Neural cell (in vitro differentiated cells): ENCODE measurements around the gene PRRT3.

Experiments
- EP300 ChIP-seq: fragments of 450-650 bp; conservative IDR thresholded peaks from 2 replicates; pipeline ENCODE4 v1.6.1; 2014; ENCODE audit warnings: antibody characterized with exemption, mild to moderate bottlenecking, moderate library complexity; ENCODE audit not compliant: poor library complexity, severe bottlenecking
- EZH2 ChIP-seq: fragments of 200-600, 300-800 bp; shearing (Covaris generic), sonication (generic); IDR thresholded peaks from 2 replicates; pipeline ENCODE4 v1.6.1; 2014; ENCODE audit warnings: antibody characterized with exemption, low read length, borderline replicate concordance, mild to moderate bottlenecking; ENCODE audit not compliant: insufficient read depth, poor library complexity, severe bottlenecking
- MXI1 ChIP-seq: fragments of 450-650 bp; conservative IDR thresholded peaks from 2 replicates; pipeline ENCODE4 v1.6.1; 2014; ENCODE audit warnings: antibody characterized with exemption, mild to moderate bottlenecking; ENCODE audit not compliant: poor library complexity, severe bottlenecking
- RAD21 ChIP-seq: fragments of 450-650 bp; conservative IDR thresholded peaks from 2 replicates; pipeline ENCODE4 v1.6.1; 2014; ENCODE audit warnings: antibody characterized with exemption, mild to moderate bottlenecking, moderate library complexity
- TF ChIP-seq, protein P1 (sequence below): fragments of 450-650 bp; IDR thresholded peaks from 2 replicates; pipeline ENCODE4 v1.5.1; 2014; ENCODE audit warnings: antibody characterized with exemption, mild to moderate bottlenecking, moderate library complexity; ENCODE audit not compliant: poor library complexity, severe bottlenecking
- TF ChIP-seq, protein P2 (sequence below): IDR thresholded peaks from 2 replicates; pipeline ENCODE4 v1.6.1; 2012; ENCODE audit warnings: borderline replicate concordance

DNA sequence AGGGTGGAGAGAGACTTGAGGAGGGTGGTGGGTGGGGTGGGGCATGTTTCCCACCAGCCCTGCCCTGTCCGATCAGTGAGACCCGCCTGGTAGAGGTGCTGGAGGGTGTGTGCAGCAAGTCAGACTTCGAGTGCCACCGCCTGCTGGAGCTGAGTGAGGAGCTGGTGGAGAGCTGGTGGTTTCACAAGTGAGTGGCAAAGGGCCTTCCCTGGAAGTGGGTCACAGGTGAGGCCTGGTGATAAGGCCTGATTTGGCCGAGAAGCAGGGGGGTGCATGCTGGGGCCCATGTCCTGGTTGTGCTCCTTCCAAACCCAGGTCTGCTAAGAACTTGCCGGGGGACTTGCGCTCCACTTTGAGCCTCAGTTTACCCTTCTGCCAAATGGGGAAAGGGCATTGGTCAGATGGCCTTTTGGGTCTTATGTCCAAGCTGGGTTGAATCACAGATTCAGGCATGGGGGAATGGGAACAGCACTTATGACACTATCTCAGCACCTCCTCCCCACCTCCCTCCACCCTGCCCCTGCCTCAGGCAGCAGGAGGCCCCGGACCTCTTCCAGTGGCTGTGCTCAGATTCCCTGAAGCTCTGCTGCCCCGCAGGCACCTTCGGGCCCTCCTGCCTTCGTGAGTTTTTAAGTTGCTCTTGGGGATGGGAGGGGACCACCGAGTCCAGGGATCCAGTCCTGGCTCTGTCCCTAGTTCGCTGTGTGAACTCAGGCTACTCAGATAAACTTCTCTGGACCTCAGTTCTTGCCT lies 14.5 kb downstream of the PRRT3 start:
- TF ChIP-seq EZH2 (no peak), RAD21 (no peak), MXI1 (no peak), EP300 (no peak)
- TF ChIP-seq, protein P1, sequence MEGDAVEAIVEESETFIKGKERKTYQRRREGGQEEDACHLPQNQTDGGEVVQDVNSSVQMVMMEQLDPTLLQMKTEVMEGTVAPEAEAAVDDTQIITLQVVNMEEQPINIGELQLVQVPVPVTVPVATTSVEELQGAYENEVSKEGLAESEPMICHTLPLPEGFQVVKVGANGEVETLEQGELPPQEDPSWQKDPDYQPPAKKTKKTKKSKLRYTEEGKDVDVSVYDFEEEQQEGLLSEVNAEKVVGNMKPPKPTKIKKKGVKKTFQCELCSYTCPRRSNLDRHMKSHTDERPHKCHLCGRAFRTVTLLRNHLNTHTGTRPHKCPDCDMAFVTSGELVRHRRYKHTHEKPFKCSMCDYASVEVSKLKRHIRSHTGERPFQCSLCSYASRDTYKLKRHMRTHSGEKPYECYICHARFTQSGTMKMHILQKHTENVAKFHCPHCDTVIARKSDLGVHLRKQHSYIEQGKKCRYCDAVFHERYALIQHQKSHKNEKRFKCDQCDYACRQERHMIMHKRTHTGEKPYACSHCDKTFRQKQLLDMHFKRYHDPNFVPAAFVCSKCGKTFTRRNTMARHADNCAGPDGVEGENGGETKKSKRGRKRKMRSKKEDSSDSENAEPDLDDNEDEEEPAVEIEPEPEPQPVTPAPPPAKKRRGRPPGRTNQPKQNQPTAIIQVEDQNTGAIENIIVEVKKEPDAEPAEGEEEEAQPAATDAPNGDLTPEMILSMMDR, result no peak
- TF ChIP-seq, protein P2, sequence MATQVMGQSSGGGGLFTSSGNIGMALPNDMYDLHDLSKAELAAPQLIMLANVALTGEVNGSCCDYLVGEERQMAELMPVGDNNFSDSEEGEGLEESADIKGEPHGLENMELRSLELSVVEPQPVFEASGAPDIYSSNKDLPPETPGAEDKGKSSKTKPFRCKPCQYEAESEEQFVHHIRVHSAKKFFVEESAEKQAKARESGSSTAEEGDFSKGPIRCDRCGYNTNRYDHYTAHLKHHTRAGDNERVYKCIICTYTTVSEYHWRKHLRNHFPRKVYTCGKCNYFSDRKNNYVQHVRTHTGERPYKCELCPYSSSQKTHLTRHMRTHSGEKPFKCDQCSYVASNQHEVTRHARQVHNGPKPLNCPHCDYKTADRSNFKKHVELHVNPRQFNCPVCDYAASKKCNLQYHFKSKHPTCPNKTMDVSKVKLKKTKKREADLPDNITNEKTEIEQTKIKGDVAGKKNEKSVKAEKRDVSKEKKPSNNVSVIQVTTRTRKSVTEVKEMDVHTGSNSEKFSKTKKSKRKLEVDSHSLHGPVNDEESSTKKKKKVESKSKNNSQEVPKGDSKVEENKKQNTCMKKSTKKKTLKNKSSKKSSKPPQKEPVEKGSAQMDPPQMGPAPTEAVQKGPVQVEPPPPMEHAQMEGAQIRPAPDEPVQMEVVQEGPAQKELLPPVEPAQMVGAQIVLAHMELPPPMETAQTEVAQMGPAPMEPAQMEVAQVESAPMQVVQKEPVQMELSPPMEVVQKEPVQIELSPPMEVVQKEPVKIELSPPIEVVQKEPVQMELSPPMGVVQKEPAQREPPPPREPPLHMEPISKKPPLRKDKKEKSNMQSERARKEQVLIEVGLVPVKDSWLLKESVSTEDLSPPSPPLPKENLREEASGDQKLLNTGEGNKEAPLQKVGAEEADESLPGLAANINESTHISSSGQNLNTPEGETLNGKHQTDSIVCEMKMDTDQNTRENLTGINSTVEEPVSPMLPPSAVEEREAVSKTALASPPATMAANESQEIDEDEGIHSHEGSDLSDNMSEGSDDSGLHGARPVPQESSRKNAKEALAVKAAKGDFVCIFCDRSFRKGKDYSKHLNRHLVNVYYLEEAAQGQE, result no peak
